Measurements from ENCODE around the gene PSMD1. TPM values are rescaled to one million over a fixed set of nuclear protein-coding genes. Genes with fewer than 3 reads are reported as not detected.

PSMD1 gene
- total RNA-seq, 1 donor from 2014 or later = 59.0 TPM

DNA sequence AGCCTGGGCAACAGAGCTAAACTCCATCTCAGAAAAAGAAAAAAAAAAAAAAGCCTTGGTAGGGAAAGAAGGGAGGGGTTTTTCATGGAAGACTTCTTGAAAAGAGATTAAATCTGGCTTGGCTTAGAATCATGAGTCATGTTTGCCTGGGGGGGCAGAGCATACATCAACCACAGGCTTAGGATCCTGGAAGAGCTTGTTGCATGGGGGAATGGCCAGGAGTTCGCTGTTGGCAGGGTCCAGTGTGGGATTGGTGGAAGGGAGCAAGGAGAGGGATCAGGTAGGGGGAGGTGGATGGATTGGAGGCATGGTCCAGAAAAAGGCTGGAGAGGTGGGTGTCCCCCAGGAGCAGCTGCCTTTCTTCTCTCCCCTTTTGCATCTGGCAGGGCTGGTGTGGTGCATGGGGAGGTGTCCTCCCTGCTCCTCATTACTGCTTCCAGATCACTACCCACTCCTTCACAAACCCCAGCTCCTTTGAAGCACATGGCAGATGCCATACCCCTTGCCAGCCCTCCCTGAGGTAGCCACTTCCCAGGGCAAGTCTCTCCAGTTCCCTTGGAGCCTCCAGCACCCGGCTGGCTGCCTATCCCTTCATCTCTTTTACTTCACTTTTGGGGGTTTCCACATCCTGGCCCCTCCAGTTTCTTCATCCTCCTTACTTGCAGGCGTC lies 144.3 kb downstream of the PSMD1 start:
- ATAC-seq (no peak), DNase-seq (no peak)
- Histone ChIP-seq H3K27me3 (no peaks in the 10 kb centered on the region), H3K36me3 (no peaks in the 10 kb centered on the region), H3K4me1 (peaks cover 10% of the 10 kb centered on the region), H3K4me3 (no peak overlapping the region), H3K9me3 (no peaks in the 10 kb centered on the region), H3K27ac (no peak overlapping the region)
- TF ChIP-seq, protein P1, sequence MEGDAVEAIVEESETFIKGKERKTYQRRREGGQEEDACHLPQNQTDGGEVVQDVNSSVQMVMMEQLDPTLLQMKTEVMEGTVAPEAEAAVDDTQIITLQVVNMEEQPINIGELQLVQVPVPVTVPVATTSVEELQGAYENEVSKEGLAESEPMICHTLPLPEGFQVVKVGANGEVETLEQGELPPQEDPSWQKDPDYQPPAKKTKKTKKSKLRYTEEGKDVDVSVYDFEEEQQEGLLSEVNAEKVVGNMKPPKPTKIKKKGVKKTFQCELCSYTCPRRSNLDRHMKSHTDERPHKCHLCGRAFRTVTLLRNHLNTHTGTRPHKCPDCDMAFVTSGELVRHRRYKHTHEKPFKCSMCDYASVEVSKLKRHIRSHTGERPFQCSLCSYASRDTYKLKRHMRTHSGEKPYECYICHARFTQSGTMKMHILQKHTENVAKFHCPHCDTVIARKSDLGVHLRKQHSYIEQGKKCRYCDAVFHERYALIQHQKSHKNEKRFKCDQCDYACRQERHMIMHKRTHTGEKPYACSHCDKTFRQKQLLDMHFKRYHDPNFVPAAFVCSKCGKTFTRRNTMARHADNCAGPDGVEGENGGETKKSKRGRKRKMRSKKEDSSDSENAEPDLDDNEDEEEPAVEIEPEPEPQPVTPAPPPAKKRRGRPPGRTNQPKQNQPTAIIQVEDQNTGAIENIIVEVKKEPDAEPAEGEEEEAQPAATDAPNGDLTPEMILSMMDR (IDR thresholded peaks at IDR 0.05) = no peak
- intact Hi-C loops (cut with DNase I) = no loop called here

DNA sequence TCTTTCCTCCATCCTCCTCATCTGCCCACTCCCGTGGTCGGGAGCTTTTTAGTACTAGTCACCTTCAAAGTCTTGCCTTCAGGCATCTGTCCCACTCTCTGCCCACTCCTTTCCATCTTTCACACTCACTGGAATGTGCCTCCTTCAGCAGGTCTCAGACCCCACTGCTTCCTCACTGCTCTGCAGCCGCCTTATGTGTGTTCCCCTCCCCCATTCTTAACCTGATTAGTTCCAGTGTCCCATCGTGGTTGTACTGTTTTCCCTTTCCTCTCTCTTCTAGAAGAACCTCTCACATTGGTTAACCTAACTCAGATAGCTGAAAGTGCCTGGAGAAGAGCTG lies 144.8 kb downstream of the PSMD1 start:
- H3K36me3 ChIP-seq = no peaks in the 10 kb centered on the region
- no peak for DNase-seq
- H3K4me1 ChIP-seq = peaks cover 10% of the 10 kb centered on the region
- no peak overlapping the region for H3K27ac ChIP-seq
- no peak for ATAC-seq
- no peaks in the 10 kb centered on the region for H3K9me3 ChIP-seq
- TF ChIP-seq, protein P1 (IDR thresholded peaks at IDR 0.05) = no peak
- intact Hi-C loops (cut with DNase I) = no loop called here
- H3K27me3 ChIP-seq = no peaks in the 10 kb centered on the region
- H3K4me3 ChIP-seq = no peak overlapping the region

DNA sequence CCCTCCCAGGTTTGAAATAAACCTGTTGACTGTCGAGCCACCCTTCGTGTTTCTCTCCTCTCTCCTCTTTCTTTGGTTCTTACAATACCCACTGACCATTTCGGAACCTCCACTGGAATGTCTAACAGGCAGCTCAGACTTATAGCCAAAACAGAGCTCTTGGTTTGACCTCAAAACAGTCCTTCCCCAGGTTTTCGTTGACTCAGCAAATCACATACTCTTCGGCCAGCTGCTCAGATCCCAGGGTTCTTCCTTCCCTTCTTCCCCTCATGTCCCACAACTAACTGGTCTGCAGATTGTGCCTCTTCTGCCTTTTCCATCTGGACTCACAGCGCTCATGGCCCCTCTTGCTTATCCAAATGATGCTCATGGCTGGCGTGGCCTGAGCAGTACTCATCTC lies 146.4 kb downstream of the PSMD1 start:
- H3K4me3 ChIP-seq = no peak overlapping the region
- H3K4me1 ChIP-seq = peaks cover 10% of the 10 kb centered on the region
- no peaks in the 10 kb centered on the region for H3K36me3 ChIP-seq
- no peaks in the 10 kb centered on the region for H3K27me3 ChIP-seq
- TF ChIP-seq, protein P1 (IDR thresholded peaks at IDR 0.05) = no peak
- DNase-seq = no peak
- no peak for ATAC-seq
- no peak overlapping the region for H3K27ac ChIP-seq
- no peaks in the 10 kb centered on the region for H3K9me3 ChIP-seq
- intact Hi-C loops (cut with DNase I) = no loop called here

DNA sequence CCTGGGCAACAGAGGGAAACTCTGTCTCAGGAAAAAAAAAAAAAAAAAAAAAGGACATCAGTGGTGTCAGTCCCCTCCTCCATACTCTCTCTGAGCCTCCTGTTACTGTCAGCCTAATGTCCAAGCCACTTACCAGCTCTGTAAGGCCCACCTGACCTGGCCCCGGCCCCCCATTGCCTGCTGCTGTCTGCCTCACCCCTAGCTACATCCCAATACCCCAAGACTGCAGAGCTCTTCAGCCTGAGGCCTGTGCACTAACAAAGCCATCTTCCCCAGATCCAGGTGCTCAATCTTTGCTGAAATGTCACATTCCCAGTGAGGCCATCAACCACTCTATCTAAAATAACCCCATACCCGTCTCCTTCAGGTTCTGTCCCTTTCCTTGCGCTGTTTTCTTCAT lies 147.5 kb downstream of the PSMD1 start:
- H3K36me3 ChIP-seq = no peaks in the 10 kb centered on the region
- H3K4me3 ChIP-seq = no peak overlapping the region
- H3K27me3 ChIP-seq = no peaks in the 10 kb centered on the region
- TF ChIP-seq, protein P1 (IDR thresholded peaks at IDR 0.05) = no peak
- no peaks in the 10 kb centered on the region for H3K9me3 ChIP-seq
- no peak overlapping the region for H3K27ac ChIP-seq
- intact Hi-C loops (cut with DNase I) = no loop called here
- DNase-seq (no peak), ATAC-seq (no peak)
- peaks cover 6% of the 10 kb centered on the region for H3K4me1 ChIP-seq

DNA sequence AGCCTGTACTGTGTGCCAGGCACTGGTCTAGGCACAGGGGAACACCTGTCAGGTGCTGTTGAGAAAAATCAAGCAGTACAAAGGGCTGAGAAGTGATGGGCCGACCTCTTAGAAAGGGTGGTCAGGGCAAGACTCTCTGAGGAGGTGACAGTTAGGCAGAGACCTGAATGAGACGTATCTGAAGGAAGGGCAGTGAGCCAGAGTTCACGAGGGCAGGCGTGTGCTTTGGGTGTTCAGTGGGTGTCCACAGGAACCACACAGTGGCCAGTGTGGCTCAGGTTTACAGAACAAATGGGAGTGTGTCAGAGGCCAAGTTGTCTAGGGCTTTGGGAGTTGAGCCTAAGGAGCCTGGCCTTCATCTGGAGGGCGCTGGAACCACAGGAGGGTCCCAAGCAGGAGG lies 147.9 kb downstream of the PSMD1 start:
- no peaks in the 10 kb centered on the region for H3K27me3 ChIP-seq
- H3K36me3 ChIP-seq = no peaks in the 10 kb centered on the region
- TF ChIP-seq, protein P1 (IDR thresholded peaks at IDR 0.05) = no peak
- DNase-seq (no peak), ATAC-seq (no peak)
- intact Hi-C loops (cut with DNase I) = no loop called here
- H3K9me3 ChIP-seq = no peaks in the 10 kb centered on the region
- H3K4me1 ChIP-seq = peaks cover 1% of the 10 kb centered on the region
- no peak overlapping the region for H3K4me3 ChIP-seq
- no peak overlapping the region for H3K27ac ChIP-seq

DNA sequence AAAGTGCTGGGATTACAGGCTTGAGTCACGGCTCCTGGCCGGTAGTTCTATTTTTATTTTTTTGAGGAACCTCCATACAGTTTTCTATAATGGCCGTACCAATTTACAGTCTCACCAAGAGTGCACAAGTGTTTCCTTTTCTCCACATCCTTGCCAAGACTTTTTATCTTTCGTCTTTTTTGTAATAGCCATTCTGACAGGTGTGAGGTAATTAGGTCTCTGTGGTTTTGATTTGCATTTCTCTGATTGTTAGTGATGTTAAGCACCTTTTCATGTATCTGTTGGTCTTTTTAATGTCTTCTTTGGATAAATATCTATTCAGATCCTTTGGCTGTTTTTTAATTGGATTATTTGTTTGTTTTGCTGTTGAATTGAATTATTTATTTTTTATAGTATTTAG lies 151.1 kb downstream of the PSMD1 start:
- ATAC-seq = no peak
- no peak overlapping the region for H3K27ac ChIP-seq
- intact Hi-C loops (cut with DNase I) = no loop called here

More for the DNA sequence above, 151.1 kb downstream of the PSMD1 start:
- no peaks in the 10 kb centered on the region for H3K9me3 ChIP-seq
- DNase-seq = no peak
- H3K36me3 ChIP-seq = no peaks in the 10 kb centered on the region
- no peak overlapping the region for H3K4me3 ChIP-seq
- H3K4me1 ChIP-seq = no peaks in the 10 kb centered on the region
- TF ChIP-seq, protein P1 (IDR thresholded peaks at IDR 0.05) = no peak
- H3K27me3 ChIP-seq = no peaks in the 10 kb centered on the region

Data from upper lobe of right lung (tissue), 1 donor.